Islet of Langerhans (tissue), 1 donor: ENCODE results near the gene ETV3L.

Experiments
- FAIRE-seq: peaks from one replicate; lab custom pipeline; 2011; peaks lifted over from hg19 to GRCh38; lab: Jason Lieb, UNC

The ETV3L gene

GRCh38 chr1:157099633-157100009, at the start of gene ETV3L:
Gene ETV3L (minus strand): TSS chr1:157099808. CDS start chr1:157099523, 285 bp downstream.
- FAIRE-seq: no peak

- FAIRE-seq: no peak
These were observed 48.5 kb upstream of the ETV3L start for GRCh38 chr1:157147906-157148700.

GRCh38 chr1:157147037-157147436, 47.4 kb upstream of the ETV3L start:
- FAIRE-seq: no peak

DNA sequence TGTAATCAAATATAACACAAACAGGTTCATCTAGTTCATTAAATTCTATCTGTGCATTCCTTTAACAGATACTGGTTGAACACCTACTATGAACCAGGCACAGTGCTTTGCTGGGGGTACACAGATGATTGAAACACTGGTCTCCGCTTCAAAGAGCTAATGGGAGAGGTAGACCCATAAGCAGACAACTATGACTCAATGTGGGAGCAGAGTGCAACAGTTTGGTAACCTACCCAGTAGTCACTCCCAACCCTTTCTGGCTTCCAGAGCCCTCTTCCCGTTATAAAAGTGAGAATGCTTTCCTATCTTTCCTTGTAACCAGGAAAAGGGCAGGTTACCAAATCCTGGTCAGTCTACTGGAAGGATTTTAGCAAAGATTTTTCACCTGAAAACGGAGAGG, 46.6 kb upstream of the ETV3L start:
- FAIRE-seq: no peak

DNA sequence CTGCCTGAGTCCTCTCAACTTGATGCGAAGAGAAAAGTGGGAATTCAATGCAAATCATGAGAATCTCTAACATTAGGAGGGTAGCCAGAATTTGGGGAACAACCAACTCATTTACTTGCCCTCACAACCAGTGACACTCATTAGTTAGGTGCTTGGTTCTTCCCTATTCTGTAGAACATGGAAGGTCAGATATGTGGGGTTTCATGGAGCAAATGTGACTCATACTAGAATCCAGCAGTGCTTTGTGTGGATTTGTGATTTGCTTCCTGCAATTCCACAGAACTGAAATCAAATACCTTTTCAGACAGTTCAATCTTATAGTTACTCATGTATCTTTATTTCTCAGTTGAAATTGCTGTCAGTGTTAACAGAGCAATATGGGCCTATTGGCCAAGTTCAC, 45.5 kb upstream of the ETV3L start:
- FAIRE-seq: no peak

DNA sequence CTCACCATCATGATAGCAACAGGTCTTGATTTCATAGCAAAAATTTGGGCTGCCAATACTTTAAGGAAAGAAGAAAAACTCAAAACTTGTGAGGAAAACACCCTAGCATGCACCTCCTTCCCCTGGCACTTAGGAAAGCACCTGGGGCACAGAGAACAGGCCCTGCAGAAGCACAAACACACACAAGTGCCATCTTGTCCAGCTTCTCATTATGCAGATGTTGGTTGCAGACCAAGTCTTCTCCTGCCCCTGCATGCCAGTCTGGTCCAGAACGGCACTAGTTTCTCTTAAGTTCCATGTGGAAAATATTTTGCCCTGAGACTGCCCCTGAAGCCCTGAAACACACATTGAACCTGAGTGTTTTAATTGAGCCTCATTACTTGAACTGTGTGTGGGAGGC, 44.9 kb upstream of the ETV3L start:
- FAIRE-seq: no peak

GRCh38 chr1:157142765-157143423, 43.3 kb upstream of the ETV3L start:
- no peak for FAIRE-seq

DNA sequence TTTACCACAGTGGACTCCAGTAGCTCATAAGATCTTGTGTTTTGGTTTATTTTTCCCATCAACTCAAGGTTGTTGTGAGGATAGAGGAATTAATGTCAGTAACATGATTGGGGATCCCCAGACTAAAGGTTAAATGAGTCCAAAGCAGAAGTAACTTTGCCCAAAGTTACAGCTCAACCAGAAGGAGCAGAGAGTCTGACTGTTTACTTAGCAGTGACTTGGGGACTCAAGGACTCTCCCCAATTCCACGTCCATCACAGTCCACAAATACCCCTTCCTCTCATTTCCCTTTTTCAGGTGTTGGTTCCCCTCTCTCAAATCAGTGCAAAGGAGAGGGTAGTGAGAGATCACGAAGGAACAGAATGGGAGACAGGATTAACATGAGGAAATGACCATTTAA, 42.6 kb upstream of the ETV3L start:
- no peak for FAIRE-seq

DNA sequence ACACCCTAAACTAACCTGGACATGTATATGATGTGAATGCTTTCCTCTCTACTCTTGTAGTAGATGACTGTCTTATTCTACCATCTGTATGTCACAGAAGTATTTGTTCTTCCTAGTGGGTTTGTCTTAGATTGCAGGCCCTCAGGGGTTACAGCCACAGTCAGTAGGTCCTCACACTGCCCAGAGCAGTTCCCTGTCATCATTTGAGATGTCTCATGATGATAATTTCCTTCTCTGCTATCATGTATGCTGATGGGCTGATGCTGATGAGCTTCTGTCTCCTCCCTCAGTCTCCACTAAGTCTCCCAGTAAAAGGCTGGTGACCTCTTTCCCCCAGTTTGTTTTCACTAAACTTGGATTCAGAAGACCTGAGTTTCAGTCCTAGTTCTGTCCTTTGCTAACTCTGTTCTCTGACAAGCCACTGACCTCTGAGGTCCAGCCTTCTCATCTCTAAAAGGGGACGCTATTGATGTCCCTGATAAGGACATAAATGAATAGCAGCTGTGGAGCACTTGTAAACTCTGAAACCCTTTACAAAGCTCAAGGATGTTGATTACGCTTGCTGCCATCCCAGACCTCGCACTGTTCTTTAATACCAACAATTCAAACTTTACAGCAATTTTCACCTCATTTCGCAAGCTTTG, 41.7 kb upstream of the ETV3L start:
- no peak for FAIRE-seq

DNA sequence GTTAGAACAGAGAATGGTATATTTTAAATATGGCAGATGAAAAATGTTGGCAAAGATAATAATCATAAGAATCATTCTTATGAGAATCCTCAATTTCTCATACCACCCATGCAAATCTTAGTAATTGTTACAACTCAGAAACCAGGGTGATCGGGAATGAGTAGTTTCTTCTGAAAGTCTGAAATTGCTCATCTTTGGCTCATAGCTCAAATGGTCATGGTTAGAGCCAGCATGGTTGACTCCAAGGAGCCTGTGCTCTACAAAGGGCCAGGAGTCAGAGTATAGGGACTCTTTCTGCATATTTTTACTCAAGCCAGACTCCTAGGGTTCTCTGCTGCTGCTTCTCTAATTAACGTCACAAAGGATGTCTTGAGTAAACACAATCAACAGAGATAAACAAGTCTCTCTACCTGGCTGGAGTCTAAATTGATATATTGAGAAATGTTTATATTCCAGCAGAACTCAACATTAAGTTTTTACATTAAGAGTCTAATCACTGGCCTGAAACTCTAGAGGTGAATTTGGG, 40.5 kb upstream of the ETV3L start:
- no peak for FAIRE-seq

DNA sequence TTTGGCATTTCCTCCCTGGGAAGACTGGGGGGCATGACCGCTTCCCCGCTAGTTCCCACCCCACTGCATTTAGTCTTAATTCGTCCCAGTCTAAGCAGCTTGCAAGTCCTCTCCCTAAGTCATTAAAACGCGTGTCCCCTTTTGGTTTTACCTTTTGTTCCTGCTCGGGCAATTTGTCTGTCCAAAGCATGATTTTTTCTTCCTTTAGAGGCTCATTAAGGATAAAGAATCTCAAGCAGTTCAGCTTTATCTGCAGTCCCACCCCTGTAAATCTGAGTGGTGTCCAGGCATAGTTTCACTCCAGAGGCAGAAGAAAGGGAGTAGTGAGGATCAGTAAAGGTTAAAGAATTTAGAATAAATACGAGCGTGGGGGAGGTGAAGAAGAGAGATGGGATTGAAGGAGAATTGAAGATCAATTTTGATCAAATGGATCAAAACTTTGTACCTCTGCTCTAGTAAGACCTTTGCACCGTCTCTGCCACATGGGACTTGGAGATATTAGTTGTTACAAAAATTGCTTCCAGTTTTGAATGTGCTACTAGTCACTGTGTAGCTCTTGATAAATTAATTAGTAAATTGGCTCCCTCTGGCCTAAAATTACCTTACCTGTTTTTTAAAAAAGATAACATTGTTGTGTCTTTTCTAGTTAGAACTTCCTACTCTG, 39.6 kb upstream of the ETV3L start:
- no peak for FAIRE-seq

DNA sequence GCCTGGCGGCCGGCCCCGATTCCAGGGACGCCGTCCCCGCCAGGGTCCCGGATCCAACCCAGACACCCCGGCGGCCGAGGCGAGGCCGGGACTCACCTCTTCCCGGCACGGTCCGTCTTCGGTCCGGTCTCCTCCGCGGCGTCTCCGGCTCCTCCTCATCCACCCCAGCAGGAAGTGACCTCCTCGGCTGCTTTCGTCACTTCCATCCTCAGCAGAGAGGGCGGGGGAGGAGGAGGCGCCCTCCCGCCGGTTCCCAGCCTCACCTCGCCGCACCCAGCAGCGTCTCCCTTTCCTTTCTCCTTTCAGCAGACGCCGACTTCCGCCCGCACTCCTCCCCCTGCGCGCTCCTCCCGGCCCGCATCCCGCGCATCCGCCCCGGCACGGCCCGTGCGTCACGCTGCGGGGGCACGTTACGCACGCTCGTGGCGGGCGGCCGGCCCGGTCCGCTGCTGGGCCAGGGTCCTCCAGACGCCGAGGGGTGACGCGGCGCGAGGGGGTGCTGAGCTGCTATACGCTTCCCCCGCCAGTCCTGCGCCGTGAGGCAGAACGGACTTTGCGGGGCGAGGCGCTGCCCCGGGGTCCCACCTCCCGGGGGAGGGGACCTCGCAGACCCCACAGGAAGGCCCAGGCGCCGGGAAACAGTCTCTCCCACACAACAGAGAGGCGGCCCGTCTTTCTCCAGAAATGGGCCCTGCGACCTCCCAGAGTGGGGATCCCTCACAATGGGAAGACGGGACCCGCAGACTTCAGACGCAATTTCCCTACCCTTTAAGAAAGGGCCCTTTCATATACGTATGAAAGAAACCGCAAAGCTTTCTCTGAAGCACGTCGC, 38.8 kb upstream of the ETV3L start, which contains the start of gene ETV3:
ETV3 (minus strand) TSS at position 176 of the 832 bp plus-strand sequence. CDS start 2,043 bp downstream, outside the sequence.
- FAIRE-seq: no peak

DNA sequence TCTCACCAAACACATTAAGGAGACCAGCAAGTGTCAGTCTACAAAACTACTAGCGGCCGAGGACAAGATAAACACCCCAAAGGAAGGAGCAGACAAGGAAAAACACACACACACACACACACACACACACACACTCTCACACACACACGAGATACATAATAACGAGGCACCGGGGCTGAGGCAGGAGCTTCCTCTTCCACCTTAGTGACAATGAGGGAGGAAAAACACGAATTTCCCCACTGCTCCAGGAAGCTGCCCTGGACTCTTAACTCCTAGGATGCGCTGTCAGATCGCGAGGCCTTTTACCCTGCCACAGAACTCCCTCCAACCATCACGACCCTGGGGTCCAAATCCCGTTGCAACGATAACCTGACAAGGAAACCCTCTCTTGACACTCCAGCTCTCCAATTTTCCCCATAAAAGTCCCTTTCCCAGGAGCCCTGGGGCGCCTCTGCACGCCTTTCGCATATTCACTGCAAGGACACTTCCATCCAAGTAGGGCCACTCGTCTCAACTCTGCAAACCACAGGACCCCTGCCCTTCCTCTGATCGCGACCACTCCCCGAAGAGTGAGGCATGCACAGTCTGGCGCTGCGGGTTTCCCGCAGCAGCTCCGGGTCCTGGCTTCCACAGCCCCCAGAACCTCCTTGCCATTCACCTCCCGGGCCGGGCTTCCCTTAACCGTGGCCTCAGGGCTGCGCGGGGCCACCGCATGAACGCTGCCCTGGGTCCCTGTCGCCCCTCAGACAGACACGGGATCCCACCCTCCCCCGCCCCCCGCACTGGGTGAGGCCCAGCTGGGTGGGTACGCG, 38.0 kb upstream of the ETV3L start:
- no peak for FAIRE-seq

- no peak for FAIRE-seq
These were observed 37.4 kb upstream of the ETV3L start for GRCh38 chr1:157137046-157137407.

GRCh38 chr1:157136133-157136532, 36.5 kb upstream of the ETV3L start:
- no peak for FAIRE-seq

GRCh38 chr1:157135646-157136045, 36.0 kb upstream of the ETV3L start:
- FAIRE-seq: no peak

DNA sequence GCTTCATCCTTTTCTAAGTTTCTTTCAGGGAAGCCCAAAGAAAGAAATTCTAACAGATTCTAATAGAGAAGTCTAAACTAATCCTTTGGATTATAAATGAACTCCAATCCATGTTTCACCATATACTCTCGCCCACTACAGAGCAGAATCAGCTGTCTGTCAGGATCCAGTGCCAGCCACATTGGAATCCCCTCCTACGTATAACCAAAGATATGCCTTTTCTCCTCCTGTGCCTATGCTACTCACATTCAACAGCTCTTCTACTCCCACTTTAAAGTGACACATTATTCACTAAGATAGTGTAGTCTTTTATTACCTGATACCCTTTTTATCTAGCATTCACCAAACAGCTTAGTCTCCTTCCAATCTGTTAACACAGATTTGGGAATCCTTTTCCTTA, 35.5 kb upstream of the ETV3L start:
- no peak for FAIRE-seq

GRCh38 chr1:157134442-157134841, 34.8 kb upstream of the ETV3L start:
- FAIRE-seq: no peak

- FAIRE-seq: no peak
These were observed 33.8 kb upstream of the ETV3L start for GRCh38 chr1:157133426-157133825.

DNA sequence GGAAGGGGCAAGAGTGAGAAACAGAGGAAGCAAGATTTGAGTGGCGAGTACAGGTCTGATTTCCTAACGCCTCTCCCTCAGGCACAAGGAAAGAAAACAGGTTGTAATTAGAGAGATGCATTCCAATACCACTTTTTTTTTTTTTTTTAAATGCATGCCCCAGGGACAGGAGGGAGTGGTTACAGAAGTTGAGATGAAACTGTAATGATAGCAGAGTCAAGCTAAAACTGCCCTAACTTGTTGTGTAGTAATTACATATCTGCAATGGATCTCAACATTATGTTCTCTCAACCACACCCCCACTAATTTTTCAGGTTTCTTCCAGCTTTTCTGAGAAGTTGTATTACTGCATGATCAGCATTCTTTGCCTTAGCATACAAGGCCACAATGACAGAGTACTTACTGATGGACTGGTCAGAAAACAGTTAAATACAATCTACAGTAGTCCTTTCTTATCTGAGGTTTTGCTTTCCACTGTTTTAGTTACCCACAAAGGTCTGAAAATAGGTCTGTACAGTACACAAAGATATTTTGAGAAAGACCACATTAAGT, 33.1 kb upstream of the ETV3L start:
- FAIRE-seq: no peak

- FAIRE-seq: no peak
These were observed 32.5 kb upstream of the ETV3L start for GRCh38 chr1:157132111-157132510.
